Measurements from ENCODE around the gene NCOA6.
A peak's percentile ranks its signal among the peaks of the same experiment; 100 is the strongest.

NCOA6 gene

DNA sequence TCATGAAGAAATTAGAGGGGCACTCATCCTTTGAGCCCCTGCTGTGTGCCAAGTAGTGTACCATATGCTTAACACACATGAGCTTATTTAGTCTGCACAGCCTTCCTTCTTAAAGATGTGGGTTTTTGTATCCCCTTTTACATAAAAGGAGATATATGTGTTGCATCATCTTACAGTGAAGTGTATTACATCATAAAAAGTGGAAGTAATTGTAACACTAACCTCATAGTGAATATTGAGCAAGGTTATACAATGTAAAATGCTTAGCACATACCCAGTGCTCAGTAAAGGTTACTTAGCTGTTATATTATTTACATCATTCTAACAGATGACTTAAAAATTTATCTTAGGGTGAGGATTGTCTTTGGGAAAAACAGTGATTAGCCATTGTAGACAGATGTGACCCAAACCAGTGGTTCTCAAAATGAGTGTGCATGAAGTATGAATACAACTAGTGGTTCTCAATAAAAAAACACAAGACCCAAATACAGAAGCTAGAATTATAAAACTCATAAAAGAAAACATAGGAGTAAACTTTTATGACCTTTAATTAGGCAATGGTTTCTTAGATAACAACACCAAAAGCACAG, 144.8 kb downstream of the NCOA6 start:
- Histone ChIP-seq H3K27ac (replicated peaks) (peak overlapping the region; percentile 53), H3K27me3 (ENCODE audit: insufficient read depth, poor library complexity, severe bottlenecking) (no peaks in the 10 kb centered on the region), H3K4me3 (replicated peaks; ENCODE audit: insufficient read depth, low read length) (no peak overlapping the region)
- TF ChIP-seq SPI1 (IDR thresholded peaks at IDR 0.05; ENCODE audit: borderline replicate concordance, low read depth) = peak; percentile 29; the same call in 1 of the 2 replicates
- TF ChIP-seq, protein P1, sequence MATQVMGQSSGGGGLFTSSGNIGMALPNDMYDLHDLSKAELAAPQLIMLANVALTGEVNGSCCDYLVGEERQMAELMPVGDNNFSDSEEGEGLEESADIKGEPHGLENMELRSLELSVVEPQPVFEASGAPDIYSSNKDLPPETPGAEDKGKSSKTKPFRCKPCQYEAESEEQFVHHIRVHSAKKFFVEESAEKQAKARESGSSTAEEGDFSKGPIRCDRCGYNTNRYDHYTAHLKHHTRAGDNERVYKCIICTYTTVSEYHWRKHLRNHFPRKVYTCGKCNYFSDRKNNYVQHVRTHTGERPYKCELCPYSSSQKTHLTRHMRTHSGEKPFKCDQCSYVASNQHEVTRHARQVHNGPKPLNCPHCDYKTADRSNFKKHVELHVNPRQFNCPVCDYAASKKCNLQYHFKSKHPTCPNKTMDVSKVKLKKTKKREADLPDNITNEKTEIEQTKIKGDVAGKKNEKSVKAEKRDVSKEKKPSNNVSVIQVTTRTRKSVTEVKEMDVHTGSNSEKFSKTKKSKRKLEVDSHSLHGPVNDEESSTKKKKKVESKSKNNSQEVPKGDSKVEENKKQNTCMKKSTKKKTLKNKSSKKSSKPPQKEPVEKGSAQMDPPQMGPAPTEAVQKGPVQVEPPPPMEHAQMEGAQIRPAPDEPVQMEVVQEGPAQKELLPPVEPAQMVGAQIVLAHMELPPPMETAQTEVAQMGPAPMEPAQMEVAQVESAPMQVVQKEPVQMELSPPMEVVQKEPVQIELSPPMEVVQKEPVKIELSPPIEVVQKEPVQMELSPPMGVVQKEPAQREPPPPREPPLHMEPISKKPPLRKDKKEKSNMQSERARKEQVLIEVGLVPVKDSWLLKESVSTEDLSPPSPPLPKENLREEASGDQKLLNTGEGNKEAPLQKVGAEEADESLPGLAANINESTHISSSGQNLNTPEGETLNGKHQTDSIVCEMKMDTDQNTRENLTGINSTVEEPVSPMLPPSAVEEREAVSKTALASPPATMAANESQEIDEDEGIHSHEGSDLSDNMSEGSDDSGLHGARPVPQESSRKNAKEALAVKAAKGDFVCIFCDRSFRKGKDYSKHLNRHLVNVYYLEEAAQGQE (IDR thresholded peaks at IDR 0.05; ENCODE audit: insufficient replicate concordance, low read depth) = no peak
- TF ChIP-seq POLR2AphosphoS5 (IDR thresholded peaks at IDR 0.05; ENCODE audit: low read depth) = peak; percentile 29; the same call in 1 of the 2 replicates
- TF ChIP-seq, protein P2, sequence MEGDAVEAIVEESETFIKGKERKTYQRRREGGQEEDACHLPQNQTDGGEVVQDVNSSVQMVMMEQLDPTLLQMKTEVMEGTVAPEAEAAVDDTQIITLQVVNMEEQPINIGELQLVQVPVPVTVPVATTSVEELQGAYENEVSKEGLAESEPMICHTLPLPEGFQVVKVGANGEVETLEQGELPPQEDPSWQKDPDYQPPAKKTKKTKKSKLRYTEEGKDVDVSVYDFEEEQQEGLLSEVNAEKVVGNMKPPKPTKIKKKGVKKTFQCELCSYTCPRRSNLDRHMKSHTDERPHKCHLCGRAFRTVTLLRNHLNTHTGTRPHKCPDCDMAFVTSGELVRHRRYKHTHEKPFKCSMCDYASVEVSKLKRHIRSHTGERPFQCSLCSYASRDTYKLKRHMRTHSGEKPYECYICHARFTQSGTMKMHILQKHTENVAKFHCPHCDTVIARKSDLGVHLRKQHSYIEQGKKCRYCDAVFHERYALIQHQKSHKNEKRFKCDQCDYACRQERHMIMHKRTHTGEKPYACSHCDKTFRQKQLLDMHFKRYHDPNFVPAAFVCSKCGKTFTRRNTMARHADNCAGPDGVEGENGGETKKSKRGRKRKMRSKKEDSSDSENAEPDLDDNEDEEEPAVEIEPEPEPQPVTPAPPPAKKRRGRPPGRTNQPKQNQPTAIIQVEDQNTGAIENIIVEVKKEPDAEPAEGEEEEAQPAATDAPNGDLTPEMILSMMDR (IDR thresholded peaks at IDR 0.05; ENCODE audit: insufficient read depth, low read length) = no peak
- no peak for TF ChIP-seq GABPA (IDR thresholded peaks at IDR 0.05; ENCODE audit: low read depth)
- DNase-seq (ENCODE audit: low read depth in 1 of 2, low spot score in 1 of 2) = peak; percentile 42 to 91

DNA sequence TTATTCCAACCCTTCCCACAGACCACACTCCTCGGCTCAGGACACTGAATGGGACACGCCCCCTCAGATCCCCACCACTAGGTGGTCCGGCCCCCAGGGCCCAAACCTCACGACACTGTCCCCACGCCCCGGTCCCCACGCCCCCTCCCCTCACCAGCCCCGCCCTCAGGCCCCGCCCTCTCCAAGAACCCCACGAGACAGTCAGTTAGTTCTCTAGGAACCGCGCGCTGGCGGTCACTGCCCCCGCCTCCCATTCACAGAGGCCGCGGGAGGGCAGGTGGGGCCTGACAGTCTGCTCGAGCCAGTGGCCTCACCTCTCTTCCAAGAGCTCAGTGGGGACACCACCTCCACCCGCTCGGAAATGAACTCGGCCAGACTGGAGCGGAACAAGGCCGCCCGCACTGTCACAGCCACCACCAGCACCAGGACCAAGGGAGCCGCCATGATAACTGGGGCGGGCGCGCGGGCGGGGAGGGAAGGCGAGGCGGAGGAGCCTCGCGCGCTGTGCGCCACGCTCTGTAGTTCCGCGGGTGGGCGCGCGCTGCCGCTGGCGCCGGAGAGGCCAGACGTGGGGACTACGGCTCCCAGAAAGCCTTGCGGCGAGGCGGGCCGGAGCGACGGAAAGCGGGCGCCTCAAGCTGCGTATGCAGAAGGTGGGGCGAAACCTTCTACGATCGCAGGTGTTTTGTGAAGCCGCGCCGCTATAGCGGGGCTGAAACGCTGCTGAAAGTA, 148.6 kb downstream of the NCOA6 start, which contains the start of gene PIGU:
Gene PIGU (minus strand): TSS at position 451 of the 732 bp plus-strand sequence. CDS start 7 bp downstream, at position 444.
- DNase-seq (ENCODE audit: low read depth in 1 of 2, low spot score in 1 of 2) = peak; percentile 93 to 97
- H3K27ac ChIP-seq (replicated peaks) = peak within 1 kb of the TSS; percentile 96
- TF ChIP-seq, protein P1 (IDR thresholded peaks at IDR 0.05; ENCODE audit: insufficient replicate concordance, low read depth) = peak; percentile 70
- TF ChIP-seq SPI1 (IDR thresholded peaks at IDR 0.05; ENCODE audit: borderline replicate concordance, low read depth) (no peak), POLR2AphosphoS5 (IDR thresholded peaks at IDR 0.05; ENCODE audit: low read depth) (peak; percentile 81), GABPA (IDR thresholded peaks at IDR 0.05; ENCODE audit: low read depth) (no peak)
- TF ChIP-seq, protein P2 (IDR thresholded peaks at IDR 0.05; ENCODE audit: insufficient read depth, low read length) = no peak
- H3K4me3 ChIP-seq (replicated peaks; ENCODE audit: insufficient read depth, low read length) = peak within 1 kb of the TSS; percentile 90
- H3K27me3 ChIP-seq (ENCODE audit: insufficient read depth, poor library complexity, severe bottlenecking) = no peaks in the 10 kb centered on the region

DNA sequence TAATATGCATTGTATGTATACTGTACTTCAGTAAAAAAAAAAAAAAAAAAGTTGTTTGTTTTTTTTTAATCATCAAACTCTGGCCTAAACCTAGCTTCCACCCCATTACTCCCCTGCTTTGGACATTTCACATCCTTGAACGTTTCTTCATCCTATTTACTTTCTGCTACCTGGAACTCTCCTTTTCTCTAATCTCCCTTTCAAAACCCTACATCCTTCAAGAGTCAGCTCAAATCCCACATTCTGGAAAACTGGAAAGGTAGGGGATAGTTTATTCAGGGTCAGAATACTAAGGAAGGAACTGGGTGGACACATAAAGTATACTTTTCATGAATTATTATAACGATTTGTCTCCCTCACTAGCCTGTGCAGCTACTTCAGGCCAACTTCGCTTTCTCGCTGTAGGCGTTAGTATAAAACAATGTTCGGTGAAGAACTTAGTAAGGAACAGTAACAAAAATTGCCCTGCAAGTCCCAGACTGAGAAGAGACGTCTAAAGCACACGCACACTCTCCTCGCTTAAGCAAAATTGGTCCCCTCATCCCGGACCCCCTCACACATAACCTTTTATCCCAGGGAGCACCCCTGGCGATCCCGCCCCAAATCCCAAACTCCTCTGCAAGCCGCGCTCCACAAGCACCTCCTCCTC, 149.3 kb downstream of the NCOA6 start:
- TF ChIP-seq SPI1 (IDR thresholded peaks at IDR 0.05; ENCODE audit: borderline replicate concordance, low read depth) = no peak
- DNase-seq (ENCODE audit: low read depth in 1 of 2, low spot score in 1 of 2) = no peak
- Histone ChIP-seq H3K27me3 (ENCODE audit: insufficient read depth, poor library complexity, severe bottlenecking) (no peaks in the 10 kb centered on the region), H3K4me3 (replicated peaks; ENCODE audit: insufficient read depth, low read length) (peak overlapping the region; percentile 90), H3K27ac (replicated peaks) (peak overlapping the region; percentile 96)

DNA sequence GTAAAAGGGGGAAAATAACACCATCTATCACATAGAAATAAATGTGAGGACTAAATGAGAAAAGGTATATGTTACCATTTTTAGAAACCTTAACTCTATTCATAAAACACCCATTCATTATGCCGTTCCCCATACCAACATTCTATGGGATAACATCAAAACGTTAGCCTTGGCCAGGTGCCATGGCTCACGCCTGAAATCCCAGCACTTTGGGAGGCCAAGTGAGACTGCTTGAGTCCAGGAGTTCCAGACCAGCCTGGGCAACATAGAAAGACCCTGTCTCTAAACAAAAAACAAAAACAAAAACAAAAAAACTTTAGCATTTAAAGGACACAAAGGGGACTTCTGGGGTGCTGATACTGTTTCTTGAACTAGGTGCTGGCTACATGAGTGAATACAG, 149.9 kb downstream of the NCOA6 start:
- DNase-seq (ENCODE audit: low read depth in 1 of 2, low spot score in 1 of 2) = no peak
- H3K27me3 ChIP-seq (ENCODE audit: insufficient read depth, poor library complexity, severe bottlenecking) = no peaks in the 10 kb centered on the region
- TF ChIP-seq SPI1 (IDR thresholded peaks at IDR 0.05; ENCODE audit: borderline replicate concordance, low read depth) = no peak
- H3K27ac ChIP-seq (replicated peaks) = no peak overlapping the region
- H3K4me3 ChIP-seq (replicated peaks; ENCODE audit: insufficient read depth, low read length) = no peak overlapping the region

Data from HL-60 (cell line).